GM21360 (cell line): ENCODE data around the gene CTSS.
"Not testable (repeated sequence)": the region's sequence is repeated elsewhere in the genome, so short reads cannot be mapped to it uniquely, and the experiment has no call there.

Experiments
- ATAC-seq: cut with Tn5 transposase; IDR thresholded peaks from one replicate; pipeline ENCODE4 v1.9.1; 2021; ENCODE audit warnings: mild to moderate bottlenecking, moderate library complexity; ENCODE audit not compliant: unreplicated experiment

CTSS gene

GRCh38 chr1:150775931-150776505 lies 10.4 kb upstream of the CTSS start:
- not testable (repeated sequence) for ATAC-seq

GRCh38 chr1:150775276-150775675 lies 9.7 kb upstream of the CTSS start:
- no peak for ATAC-seq

GRCh38 chr1:150772326-150772725 lies 6.7 kb upstream of the CTSS start:
- ATAC-seq = no peak

GRCh38 chr1:150767704-150768103 lies 2.1 kb upstream of the CTSS start:
- ATAC-seq = not testable (repeated sequence)

GRCh38 chr1:150765977-150766301 lies 361 bp upstream of the CTSS start:
- ATAC-seq = peak; percentile 13

GRCh38 chr1:150764617-150765101 lies 919 bp downstream of the CTSS start:
- no peak for ATAC-seq

GRCh38 chr1:150763018-150763417 lies 2.6 kb downstream of the CTSS start:
- ATAC-seq = no peak

- no peak for ATAC-seq
These were observed 3.0 kb downstream of the CTSS start for GRCh38 chr1:150762552-150762951.

- ATAC-seq = no peak
These were observed 3.8 kb downstream of the CTSS start for GRCh38 chr1:150761801-150762200.

GRCh38 chr1:150760013-150760412 lies 5.6 kb downstream of the CTSS start:
- no peak for ATAC-seq

- no peak for ATAC-seq
These were observed 12.2 kb downstream of the CTSS start for GRCh38 chr1:150753416-150753815.

GRCh38 chr1:150751443-150751842 lies 14.1 kb downstream of the CTSS start:
- no peak for ATAC-seq

GRCh38 chr1:150749720-150750311 lies 15.8 kb downstream of the CTSS start:
- ATAC-seq = no peak

- ATAC-seq = no peak
These were observed 16.5 kb downstream of the CTSS start for GRCh38 chr1:150748878-150749719.

- no peak for ATAC-seq
These were observed 35.4 kb downstream of the CTSS start for GRCh38 chr1:150730130-150730721.

- no peak for ATAC-seq
These were observed 41.2 kb downstream of the CTSS start for GRCh38 chr1:150724336-150724735.

- no peak for ATAC-seq
These were observed 44.9 kb downstream of the CTSS start, which contains the start of gene HORMAD1 for GRCh38 chr1:150720703-150721102. HORMAD1 (minus strand) TSS chr1:150720895; CDS start chr1:150719505, 1,390 bp downstream.

GRCh38 chr1:150720098-150720497 lies 45.5 kb downstream of the CTSS start:
- no peak for ATAC-seq

GRCh38 chr1:150718225-150718891 lies 47.2 kb downstream of the CTSS start:
- no peak for ATAC-seq

- ATAC-seq = not testable (repeated sequence)
These were observed 56.5 kb downstream of the CTSS start for GRCh38 chr1:150709031-150709430.

GRCh38 chr1:150708595-150708994 lies 57.0 kb downstream of the CTSS start:
- no peak for ATAC-seq
